ENCODE results near the gene RLN3. TPM values are rescaled to one million over a fixed set of nuclear protein-coding genes. Genes with fewer than 3 reads are reported as not detected.
A peak's percentile ranks its signal among the peaks of the same experiment; 100 is the strongest.

RLN3 gene
- total and polyA plus RNA-seq, 9 of the 15 experiments (the other 6 are each of a cell fraction or from before 2014, with no cell fraction given), result 0.31 to 1.2 (median 0.71) TPM; not detected in 6

DNA sequence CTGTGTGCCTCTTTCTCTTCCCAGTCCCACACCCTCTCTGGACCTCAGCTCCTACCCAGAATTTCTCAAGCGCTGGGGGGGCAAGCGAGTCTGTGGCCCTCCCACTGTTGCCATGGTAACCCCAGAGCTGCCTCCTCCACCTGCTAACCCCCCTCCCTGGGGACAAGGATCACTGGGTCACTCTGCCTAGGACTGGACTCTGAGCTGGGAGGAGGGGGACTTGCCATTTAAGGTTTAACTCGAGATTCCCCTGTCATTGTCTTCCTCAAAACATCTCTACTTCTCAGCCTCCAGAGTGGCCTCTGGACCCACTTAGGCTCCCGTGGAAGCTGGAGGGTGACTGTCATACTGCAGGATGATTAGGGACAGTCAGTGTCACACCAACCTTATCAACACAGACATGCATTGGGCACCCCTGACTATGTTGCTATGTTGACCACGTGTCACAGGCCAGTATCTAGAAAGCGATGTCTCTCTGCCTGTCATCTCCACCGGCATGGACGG lies 31.8 kb downstream of the RLN3 start (continued):
- no peak for TF ChIP-seq REST (IDR thresholded peaks at IDR 0.05; ENCODE audit: borderline replicate concordance)
- TF ChIP-seq REST (CRISPR knock-in tag; IDR thresholded peaks at IDR 0.05; ENCODE audit: low read depth), result no peak
- TF ChIP-seq SMAD4 (CRISPR knock-in tag; conservative IDR thresholded peaks at IDR 0.05), result no peak
- TF ChIP-seq ZNF717 (CRISPR knock-in tag; IDR thresholded peaks at IDR 0.05), result no peak
- TF ChIP-seq ZNF589 (CRISPR knock-in tag; IDR thresholded peaks at IDR 0.05; ENCODE audit: low read depth), result no peak
- no peak for TF ChIP-seq MTA2 (IDR thresholded peaks at IDR 0.05; ENCODE audit: low read depth)
- no peak for TF ChIP-seq MCM2 (IDR thresholded peaks at IDR 0.05; ENCODE audit: low read depth)
- peak; percentile 97 for TF ChIP-seq RFX1 (IDR thresholded peaks at IDR 0.05)
- TF ChIP-seq HNRNPL (IDR thresholded peaks at IDR 0.05; ENCODE audit: low read depth, low read length), result no peak
- no peak for TF ChIP-seq NFE2 (IDR thresholded peaks at IDR 0.05; ENCODE audit: low read depth)
- peak in 1 of 2 experiments; percentile 30; a peak in 1 of 4 replicates for TF ChIP-seq FOXK2 (conservative IDR thresholded peaks at IDR 0.05 in 1 of 2, IDR thresholded peaks at IDR 0.05 in 1 of 2; ENCODE audit: low read depth in 2 of 2)
- TF ChIP-seq FOS (IDR thresholded peaks at IDR 0.05; ENCODE audit: extremely low read depth, insufficient read length), result no peak
- TF ChIP-seq PHB2 (IDR thresholded peaks at IDR 0.05; ENCODE audit: low read depth), result no peak
- no peak for TF ChIP-seq NONO (IDR thresholded peaks at IDR 0.05; ENCODE audit: low read depth in 2 of 2, low read length in 1 of 2)
- no peak for TF ChIP-seq AFF1 (IDR thresholded peaks at IDR 0.05; ENCODE audit: low read depth in 1 of 2, partially characterized antibody in 2 of 2)
- TF ChIP-seq KAT7 (CRISPR knock-in tag; IDR thresholded peaks at IDR 0.05; ENCODE audit: borderline replicate concordance), result no peak
- TF ChIP-seq, protein P1, sequence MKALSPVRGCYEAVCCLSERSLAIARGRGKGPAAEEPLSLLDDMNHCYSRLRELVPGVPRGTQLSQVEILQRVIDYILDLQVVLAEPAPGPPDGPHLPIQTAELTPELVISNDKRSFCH (CRISPR knock-in tag; IDR thresholded peaks at IDR 0.05), result no peak
- TF ChIP-seq, protein P1 (tag; IDR thresholded peaks at IDR 0.05), result no peak

Data from K562 (cell line).